HG02759 (cell line): ENCODE data around the gene CDH11.

Experiments
- ATAC-seq: cut with Tn5 transposase; IDR thresholded peaks from one replicate; pipeline ENCODE4 v1.9.1; 2021; ENCODE audit warnings: mild to moderate bottlenecking, moderate library complexity; ENCODE audit not compliant: unreplicated experiment

Gene CDH11

DNA sequence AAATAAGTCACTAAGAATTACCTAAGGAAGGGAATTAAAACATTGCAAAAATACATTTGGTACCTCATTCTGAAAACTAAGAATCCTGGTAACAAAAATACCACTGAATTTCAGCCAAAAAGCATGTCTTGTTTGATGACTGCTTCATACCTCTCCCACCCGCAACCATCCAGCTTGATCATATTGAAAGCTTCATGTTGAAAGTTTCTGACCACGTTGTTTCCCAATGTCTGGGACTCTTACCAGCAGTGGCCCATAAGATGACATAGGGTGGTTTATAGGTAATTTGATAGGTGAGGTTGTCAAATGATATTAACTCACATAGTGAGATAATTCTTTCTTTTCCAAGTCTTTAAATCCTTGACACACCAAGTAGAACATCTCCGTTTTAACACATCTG is 139.3 kb downstream of the CDH11 start:
- no peak for ATAC-seq

DNA sequence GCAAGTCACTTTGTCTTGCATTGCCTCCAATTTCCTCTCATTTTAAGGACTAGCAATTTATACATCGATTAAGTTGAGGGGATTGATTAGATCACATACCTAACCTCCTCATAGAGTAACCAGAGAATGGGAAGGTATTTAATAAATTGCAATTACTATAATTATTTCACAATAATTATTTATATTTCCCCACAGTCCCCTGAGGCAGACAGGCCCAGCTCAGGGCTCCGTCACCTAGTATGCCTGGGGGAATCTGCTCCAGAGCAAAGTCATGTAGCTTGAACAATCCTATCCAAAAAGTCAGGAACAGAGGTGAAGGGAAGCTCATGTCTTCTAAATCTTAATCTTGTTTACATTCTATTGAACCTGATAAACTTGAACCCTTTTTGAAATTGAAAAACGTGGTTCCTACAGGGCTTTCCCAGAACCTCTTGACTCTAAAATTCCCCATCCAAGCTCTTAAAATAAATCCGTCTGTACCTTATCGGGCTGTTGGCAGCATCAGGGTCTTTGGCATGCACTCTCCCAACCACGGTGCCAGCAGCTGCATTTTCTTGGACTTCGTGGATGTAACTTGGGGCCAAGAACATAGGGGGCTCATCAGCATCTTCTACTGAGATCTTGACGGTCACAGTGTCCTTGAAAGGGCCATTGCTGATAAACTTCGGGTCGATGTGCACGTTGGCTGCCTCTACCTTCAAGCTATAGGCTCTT is 140.1 kb downstream of the CDH11 start:
- ATAC-seq: no peak

DNA sequence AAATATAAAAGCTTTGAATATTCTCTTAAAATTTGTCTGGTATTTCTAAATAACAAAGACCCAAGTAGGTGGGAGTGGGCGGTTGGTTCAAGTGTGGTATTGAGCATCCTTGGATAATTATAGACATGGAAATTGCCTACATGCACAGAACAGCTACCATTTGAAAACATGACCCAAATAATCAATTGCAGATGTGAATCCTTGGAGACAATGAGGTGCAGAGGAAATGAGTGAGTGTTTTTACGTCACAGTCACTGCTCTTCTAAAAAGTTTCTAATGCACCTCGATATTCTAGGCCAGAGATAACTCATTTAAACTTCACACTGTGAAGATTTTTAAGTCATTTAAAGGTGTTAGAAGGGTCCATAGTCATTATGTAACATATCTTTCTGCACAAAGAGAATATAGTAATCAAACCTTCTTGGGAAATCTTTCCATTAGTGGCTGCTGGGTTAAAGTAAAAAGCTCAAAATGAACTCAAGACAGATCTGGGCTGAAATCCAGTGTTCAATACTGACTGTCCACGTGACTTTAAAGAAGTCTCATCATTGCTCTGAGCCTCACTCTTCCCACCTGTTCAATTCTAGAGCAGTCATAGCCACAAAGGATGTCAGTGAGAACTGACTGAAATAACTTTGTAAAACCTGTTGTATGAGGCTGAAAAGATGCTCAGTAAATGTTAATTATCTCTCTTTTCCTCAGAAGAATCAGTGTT is 144.5 kb downstream of the CDH11 start:
- no peak for ATAC-seq

DNA sequence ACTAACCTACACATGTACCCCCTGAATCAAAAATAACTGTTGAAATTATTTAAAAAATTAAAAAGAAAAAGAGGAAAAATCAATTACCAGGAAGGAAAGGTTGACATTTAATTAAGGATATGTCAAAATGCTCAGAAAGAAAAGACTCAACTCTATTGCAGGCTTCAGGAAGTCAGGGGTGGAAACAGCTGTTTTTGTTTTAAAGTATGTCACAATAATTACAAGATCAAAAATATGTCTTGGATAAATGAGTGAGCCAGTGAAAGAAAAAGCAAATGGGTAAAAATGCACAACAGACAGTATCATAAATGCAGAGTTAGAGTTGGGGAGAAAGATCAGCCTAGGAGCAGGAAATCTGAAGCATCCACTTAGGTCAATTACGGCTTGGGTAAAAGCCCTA is 146.0 kb downstream of the CDH11 start:
- ATAC-seq: no peak

GRCh38 chr16:64974381-64974780 is 147.5 kb downstream of the CDH11 start:
- no peak for ATAC-seq

- no peak for ATAC-seq
Observed at GRCh38 chr16:64973171-64973570, 148.7 kb downstream of the CDH11 start.

- no peak for ATAC-seq
Observed at GRCh38 chr16:64971171-64971570, 150.7 kb downstream of the CDH11 start.

DNA sequence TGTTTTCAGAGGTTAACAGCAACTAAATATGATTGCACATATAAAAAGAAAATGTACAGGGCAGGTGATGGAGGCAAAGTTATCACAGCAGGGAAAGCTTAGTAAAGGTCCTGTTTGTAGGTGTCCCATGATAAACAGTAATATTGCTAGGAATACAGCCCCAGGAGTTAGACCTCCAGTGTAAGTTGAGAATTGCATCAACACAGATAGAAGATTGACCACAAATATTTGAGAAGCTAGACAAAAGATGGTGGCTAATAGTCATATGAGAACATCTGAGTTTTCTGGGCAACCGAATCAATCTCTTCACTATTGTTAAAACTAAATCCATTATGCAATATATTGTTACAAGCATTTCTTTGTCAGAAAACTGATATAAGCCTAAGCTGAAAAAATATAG is 152.6 kb downstream of the CDH11 start:
- ATAC-seq: no peak

- ATAC-seq: no peak
Observed at GRCh38 chr16:64968539-64968938, 153.3 kb downstream of the CDH11 start.

DNA sequence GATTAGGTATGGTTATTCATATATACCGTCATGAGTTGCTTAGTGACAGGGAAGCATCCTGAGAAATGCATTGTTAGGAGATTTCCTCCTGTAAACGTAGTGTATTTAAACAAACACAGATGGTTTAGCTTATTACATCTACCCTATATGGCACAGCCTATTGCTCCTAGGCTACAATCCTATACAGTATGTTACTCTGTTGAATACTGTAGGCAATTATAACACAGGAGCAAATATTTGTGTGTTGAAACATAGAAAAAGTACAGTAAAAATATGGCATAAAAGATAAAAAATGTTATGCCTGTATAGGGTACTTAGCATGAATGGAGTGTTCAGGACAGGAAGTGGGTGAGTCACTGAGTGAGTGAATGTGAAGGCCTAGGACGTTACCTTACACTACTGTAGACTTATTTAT is 157.7 kb downstream of the CDH11 start:
- ATAC-seq: no peak

DNA sequence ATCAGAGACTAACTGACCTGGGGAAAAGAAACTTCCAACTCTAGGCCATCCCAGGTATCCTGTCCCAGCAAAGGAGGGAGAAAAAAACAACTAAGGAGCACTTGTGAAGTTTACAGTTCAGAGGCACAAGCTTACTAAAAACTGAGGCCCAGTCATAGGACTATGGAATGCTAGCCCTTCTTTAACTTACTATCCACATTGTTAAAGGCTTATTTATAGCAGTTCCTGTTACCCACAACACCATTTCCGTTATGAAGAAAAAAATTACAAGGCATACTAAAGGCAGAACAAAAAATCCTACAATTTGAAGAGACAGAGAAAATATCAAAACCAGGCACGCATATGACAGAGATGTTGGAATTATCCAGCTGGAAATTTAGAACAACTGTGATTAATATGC is 159.1 kb downstream of the CDH11 start:
- ATAC-seq: no peak

- ATAC-seq: no peak
Observed at GRCh38 chr16:64957246-64957645, 164.6 kb downstream of the CDH11 start.

- no peak for ATAC-seq
Observed at GRCh38 chr16:64952177-64952576, 169.7 kb downstream of the CDH11 start.

DNA sequence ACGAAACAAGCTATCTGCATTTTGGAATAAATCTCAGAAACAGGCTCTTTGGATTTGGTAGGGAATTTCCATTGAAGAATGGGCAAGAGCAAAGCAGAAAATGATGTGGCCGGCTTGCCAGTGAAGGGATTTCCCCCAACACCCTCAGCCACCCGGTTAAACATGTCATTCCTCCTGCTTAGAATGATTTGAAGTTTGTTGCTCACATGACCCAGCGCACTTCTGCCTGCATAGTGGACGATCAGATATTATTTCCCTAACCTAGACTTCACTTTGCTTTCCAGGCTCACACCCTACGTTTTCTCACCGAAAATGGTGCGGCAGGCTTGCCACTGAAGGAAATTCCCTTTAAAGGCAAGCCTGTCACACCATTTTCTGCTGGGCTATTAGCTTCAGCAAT is 170.7 kb downstream of the CDH11 start:
- ATAC-seq: no peak

GRCh38 chr16:64950731-64951130 is 171.1 kb downstream of the CDH11 start:
- ATAC-seq: no peak

- no peak for ATAC-seq
Observed at GRCh38 chr16:64950262-64950661, 171.6 kb downstream of the CDH11 start.

DNA sequence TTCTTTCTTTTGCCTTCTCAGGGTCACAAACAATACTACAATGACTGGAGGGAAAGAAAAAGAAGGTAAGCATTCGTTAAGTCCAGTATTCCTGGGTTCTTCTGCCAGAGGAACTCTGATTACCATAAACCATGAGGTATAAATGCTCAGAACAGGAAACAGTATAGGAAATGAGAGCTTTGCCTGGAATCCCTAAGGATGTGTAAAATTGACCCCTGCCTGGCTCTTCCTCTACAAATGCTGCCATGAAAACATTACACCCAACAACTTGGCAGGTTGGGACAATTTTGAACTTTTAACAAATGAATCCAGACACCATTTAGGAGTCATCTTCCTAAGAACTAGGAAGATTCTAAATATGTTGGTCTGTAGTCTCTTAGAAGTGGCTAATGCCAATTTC is 173.8 kb downstream of the CDH11 start:
- ATAC-seq: no peak

- no peak for ATAC-seq
Observed at GRCh38 chr16:64947651-64948050, 174.2 kb downstream of the CDH11 start.

GRCh38 chr16:64933885-64934284 is 188.0 kb downstream of the CDH11 start:
- ATAC-seq: no peak

- no peak for ATAC-seq
Observed at GRCh38 chr16:64926476-64926875, 195.4 kb downstream of the CDH11 start.

GRCh38 chr16:64925166-64925565 is 196.7 kb downstream of the CDH11 start:
- no peak for ATAC-seq

DNA sequence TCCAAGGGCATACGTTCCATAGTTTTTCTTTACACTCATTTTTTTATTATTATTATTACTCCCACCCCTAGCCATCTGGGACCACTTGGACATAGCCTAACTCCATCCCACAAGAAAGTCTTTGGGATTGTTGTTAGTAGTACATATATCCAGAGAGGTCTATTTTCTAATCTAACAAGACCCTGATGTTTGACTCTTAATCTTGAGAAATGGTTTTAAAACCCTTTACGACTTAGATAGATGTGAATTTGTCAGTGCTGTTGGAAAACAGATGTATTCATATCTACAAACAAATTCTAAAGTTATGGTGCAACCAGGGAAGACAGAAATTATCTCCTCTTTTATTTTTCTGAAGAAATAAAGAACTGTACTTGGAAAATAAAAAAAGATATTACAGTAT is 197.8 kb downstream of the CDH11 start:
- ATAC-seq: no peak
